ENCODE measurements around the gene RAB44.

The RAB44 gene

DNA sequence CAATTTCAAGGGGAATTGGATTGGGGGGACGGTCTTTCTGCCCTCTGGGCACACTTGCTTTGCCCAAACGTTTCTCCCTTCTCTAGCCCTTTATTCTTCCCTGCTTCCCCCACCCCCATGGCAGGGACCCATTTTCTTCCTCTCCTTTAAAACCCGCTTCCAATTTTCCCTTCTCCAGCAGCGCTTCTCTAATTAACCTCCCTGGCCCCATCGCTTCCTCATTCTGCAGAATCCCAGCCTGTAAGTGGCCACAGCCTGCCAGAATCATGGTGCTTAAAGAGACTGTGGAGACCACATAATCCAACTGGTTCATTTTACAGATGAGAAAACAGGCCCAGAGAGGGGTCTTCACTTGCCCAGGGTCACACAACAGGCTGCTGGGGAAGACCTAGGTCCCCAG, 80.2 kb downstream of the RAB44 start:
- peak; percentile 31 for DNase-seq

DNA sequence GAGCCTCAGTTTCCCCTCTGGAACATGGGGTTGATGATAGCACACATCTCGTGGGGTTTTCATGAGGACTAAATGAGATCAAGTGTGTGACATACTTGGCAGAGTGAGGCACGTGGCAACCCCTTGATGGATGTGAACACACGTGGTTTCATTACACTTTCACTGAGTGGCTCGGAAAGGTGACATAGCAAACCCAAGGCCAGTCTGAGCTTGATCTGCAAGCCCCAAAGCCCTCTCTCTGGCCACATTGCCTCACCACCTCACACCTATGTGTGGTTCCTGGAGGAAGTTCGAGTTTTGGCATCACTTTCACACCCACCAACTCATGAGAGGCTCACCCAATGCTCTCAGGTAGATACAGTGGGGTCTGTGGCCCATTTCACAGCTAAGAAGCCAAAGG, 81.6 kb downstream of the RAB44 start:
- no peak for DNase-seq

DNA sequence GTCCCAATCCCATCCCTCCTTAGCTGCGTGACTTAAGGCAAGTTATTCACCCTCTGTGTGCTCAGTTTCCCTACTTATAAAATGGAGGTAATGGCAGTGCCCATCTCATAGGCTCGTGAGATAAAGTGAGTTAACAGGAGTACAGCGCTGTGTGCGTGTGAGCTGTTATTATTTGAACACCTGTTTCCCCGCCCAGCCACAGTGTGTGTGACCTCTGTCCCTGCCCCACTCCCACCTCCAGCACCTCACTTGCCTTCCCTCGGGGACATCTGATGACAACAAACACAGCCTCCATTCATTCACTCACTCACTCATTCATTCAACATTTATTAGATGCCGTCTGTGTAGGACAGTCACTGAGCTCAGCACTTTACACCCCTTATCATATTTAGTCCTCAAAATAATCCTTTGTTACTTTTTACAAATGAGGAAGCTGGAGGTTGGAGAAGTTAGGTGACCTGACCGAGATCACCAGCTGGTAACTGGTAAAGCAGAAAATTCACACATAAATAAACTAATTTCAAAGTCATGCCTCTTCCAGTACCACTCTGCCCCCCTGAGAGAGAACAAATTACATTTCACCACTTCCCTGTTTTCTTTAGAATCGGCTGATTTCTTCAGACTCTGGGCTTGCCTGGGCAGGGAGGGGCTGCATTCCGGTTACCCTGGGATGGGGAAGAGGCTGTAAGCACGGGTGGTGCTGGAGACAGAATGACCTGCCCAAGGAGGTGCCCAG, 83.0 kb downstream of the RAB44 start:
- peak; percentile 58 for DNase-seq

DNA sequence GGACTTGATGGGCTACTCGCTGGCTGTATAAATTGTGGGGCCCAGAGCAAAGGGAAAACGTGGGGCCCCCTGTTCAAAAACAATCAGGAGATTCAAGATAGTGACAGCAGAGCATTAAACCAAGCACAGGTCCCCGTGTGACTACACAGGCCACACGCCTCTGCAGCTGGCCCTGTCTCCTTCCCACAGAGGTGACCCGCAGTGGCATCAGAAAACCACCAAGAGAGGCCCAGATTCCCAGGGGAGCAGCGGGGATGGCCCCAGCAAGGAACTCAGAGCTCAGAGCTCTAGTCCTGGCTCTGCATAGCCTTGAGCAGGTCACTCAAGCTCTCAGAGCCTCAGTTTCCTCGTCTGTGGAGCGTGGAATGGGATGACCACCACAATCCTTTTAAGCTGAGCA, 84.0 kb downstream of the RAB44 start:
- DNase-seq: no peak

Measured in NCI-H146 (cell line).